T-cell (primary cell): ENCODE results near the gene ADAM12. TPM values are rescaled to one million over a fixed set of nuclear protein-coding genes. Genes with fewer than 3 reads are reported as not detected.

ENCODE experiments used
- ATAC-seq, 4 experiments: fragments of 200-7000 bp in 3 of 4; fragments of 150-1000 bp in 1 of 4; cut with Tn5 transposase; replicated peaks in 1 of 4; 1 replicate in 3 of 4; 2 replicates in 1 of 4; pipeline ENCODE4 v1.10.0; 2021; ENCODE audit warnings: moderate library complexity in 3 of 4, mild to moderate bottlenecking in 2 of 4, moderate number of reproducible peaks in 1 of 4
- CTCF ChIA-PET, 2 donors: fragments of 300-600 bp; sonication (Branson Sonifier 250); formaldehyde crosslinking; loops; one replicate each; lab custom pipeline; 2022; ENCODE audit warnings: antibody characterized with exemption in 2 of 2; lab: Charles Lee
- POLR2A ChIA-PET, 2 donors: fragments of 300-600 bp; sonication (Branson Sonifier 250); formaldehyde crosslinking; loops; one replicate each; lab custom pipeline; 2022; ENCODE audit warnings: antibody characterized with exemption in 2 of 2; lab: Charles Lee
- DNase-seq, 35 experiments: peaks; one replicate each; pipeline versions ENCODE4 v3.0.0 to v3.0.0-alpha.2; 2013 to 2023
- H3K27ac ChIP-seq: one replicate; pipeline ENCODE4 v1.5.1; 2013; ENCODE audit warnings: low read length
- H3K27me3 ChIP-seq, 2 experiments: replicated peaks in 1 of 2; 1 replicate in 1 of 2; 2 replicates in 1 of 2; pipeline versions ENCODE4 v1.6.1 to v1.7.0; 2013; ENCODE audit warnings: low read length in 1 of 2, mixed read lengths in 1 of 2; ENCODE audit not compliant: control insufficient read depth in 2 of 2, insufficient read depth in 2 of 2; ENCODE audit errors: extremely low read depth in 1 of 2
- H3K36me3 ChIP-seq, 2 donors: 1 replicate in 1 of 2; 2 replicates in 1 of 2; pipeline versions ENCODE4 v1.6.1 to v1.7.0; 2013; ENCODE audit warnings: low read length in 1 of 2; ENCODE audit not compliant: control insufficient read depth in 2 of 2, insufficient read depth in 1 of 2; ENCODE audit errors: extremely low read depth in 1 of 2
- H3K4me1 ChIP-seq, 2 experiments: 1 replicate in 1 of 2; 2 replicates in 1 of 2; pipeline versions ENCODE4 v1.6.1 to v1.7.0; 2013; ENCODE audit warnings: low read length in 2 of 2, mixed read lengths in 1 of 2; ENCODE audit not compliant: insufficient read depth in 2 of 2, control insufficient read depth in 1 of 2; ENCODE audit errors: extremely low read depth in 1 of 2
- H3K4me3 ChIP-seq, 2 donors: 1 replicate in 1 of 2; 2 replicates in 1 of 2; pipeline versions ENCODE4 v1.5.1 to v1.7.0; 2013; ENCODE audit warnings: mild to moderate bottlenecking in 2 of 2, low read length in 1 of 2, moderate library complexity in 1 of 2; ENCODE audit not compliant: control insufficient read depth in 1 of 2; ENCODE audit errors: extremely low read depth in 1 of 2
- H3K9me3 ChIP-seq: 2 replicates; pipeline ENCODE4 v1.7.0; 2013
- H3K27ac Mint-ChIP-seq, 2 donors: one replicate each; pipeline ENCODE4 v1.8.0; 2020 to 2021; ENCODE audit warnings: mild to moderate bottlenecking in 2 of 2, mixed read lengths in 2 of 2
- H3K27me3 Mint-ChIP-seq, 2 donors: one replicate each; pipeline ENCODE4 v1.8.0; 2021 to 2022; ENCODE audit warnings: mixed read lengths in 2 of 2
- H3K36me3 Mint-ChIP-seq: one replicate; pipeline ENCODE4 v1.8.0; 2021; ENCODE audit warnings: mixed read lengths
- H3K4me1 Mint-ChIP-seq, 3 donors: one replicate each; pipeline ENCODE4 v1.8.0; 2020 to 2022; ENCODE audit warnings: mixed read lengths in 3 of 3, mild to moderate bottlenecking in 1 of 3
- H3K4me3 Mint-ChIP-seq, 3 donors: one replicate each; pipeline ENCODE4 v1.8.0; 2020 to 2022; ENCODE audit warnings: mild to moderate bottlenecking in 3 of 3, mixed read lengths in 3 of 3, moderate library complexity in 3 of 3
- H3K9me3 Mint-ChIP-seq, 3 donors: one replicate each; pipeline ENCODE4 v1.8.0; 2020 to 2022; ENCODE audit warnings: mixed read lengths in 3 of 3
- WGBS: methylation state at CpG from one replicate; pipeline ENCODE4 v1.1.5; 2013; ENCODE audit warnings: missing lambda C conversion rate; ENCODE audit not compliant: insufficient coverage; 5-methylcytosine and 5-hydroxymethylcytosine counted together
- total RNA-seq, 35 experiments: library from RNA in 6 of 35; stranded (reverse) in 6 of 35; fragments of 120-200 nt in 1 of 35; gene quantifications; one replicate each; pipeline versions ENCODE4 v1.2.1 to v1.2.4 and lab custom pipeline; 2013 to 2026

ADAM12 gene
- total RNA-seq, 5 donors from 2014 or later (not counting 1 experiment from before 2014, with no cell fraction given), result 0.35 to 5.7 (median 1.2) TPM

DNA sequence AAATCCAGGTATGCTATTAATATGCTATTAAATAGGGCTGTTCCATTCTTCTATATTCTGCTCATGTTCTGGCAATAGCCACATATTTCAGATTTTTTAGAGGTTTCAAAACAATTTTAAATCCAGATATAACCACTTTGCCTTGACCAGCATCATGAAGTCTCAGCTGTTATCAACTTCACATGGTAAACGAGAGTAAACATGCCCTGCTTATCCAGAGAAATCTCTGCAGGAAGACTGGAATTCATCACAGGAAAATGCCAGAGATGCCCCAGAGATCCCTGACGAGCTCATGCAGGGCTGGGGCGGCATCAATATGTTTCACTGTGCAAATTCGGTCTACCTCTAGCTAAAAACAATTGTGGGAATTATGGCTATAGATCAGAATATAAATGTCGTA lies 365.4 kb downstream of the ADAM12 start:
- Mint-ChIP-seq H3K4me3 (no peak overlapping the region), H3K4me1 (no peaks in the 10 kb centered on the region), H3K27ac (no peak overlapping the region), H3K9me3 (peaks cover 0 to 15% (median 5%) of the 10 kb centered on the region in 3 donors), H3K27me3 (peaks cover 0 to 12% of the 10 kb centered on the region in 2 donors), H3K36me3 (no peaks in the 10 kb centered on the region)
- POLR2A ChIA-PET, result no interaction called here
- no peak overlapping the region for H3K4me3 ChIP-seq
- H3K27me3 ChIP-seq, result peaks cover 0 to 4% of the 10 kb centered on the region in 2 experiments
- ATAC-seq (no peak), DNase-seq (no peak)
- H3K4me1 ChIP-seq, result no peaks in the 10 kb centered on the region
- CTCF ChIA-PET, result no interaction called here
- H3K36me3 ChIP-seq, result no peaks in the 10 kb centered on the region
- H3K9me3 ChIP-seq, result no peaks in the 10 kb centered on the region
- WGBS, result 90% methylated on average over 1 of the region's 5 CpGs
- H3K27ac ChIP-seq, result no peak overlapping the region

- no peak overlapping the region for H3K4me3 ChIP-seq
- H3K4me1 ChIP-seq, result no peaks in the 10 kb centered on the region
- peaks cover 0 to 4% of the 10 kb centered on the region in 2 experiments for H3K27me3 ChIP-seq
- 95% methylated on average over 2 of the region's 5 CpGs for WGBS
- ChIA-PET CTCF (no interaction called here), POLR2A (no interaction called here)
- Mint-ChIP-seq H3K4me3 (no peak overlapping the region), H3K4me1 (no peaks in the 10 kb centered on the region), H3K36me3 (no peaks in the 10 kb centered on the region), H3K27ac (no peak overlapping the region), H3K27me3 (peaks cover 7 to 12% of the 10 kb centered on the region in 2 donors), H3K9me3 (peaks cover 0 to 8% (median 2%) of the 10 kb centered on the region in 3 donors)
- no peaks in the 10 kb centered on the region for H3K36me3 ChIP-seq
- ATAC-seq, result no peak
- DNase-seq, result no peak
- no peaks in the 10 kb centered on the region for H3K9me3 ChIP-seq
- no peak overlapping the region for H3K27ac ChIP-seq
Measured at GRCh38 chr10:126021833-126022500, 366.3 kb downstream of the ADAM12 start.

DNA sequence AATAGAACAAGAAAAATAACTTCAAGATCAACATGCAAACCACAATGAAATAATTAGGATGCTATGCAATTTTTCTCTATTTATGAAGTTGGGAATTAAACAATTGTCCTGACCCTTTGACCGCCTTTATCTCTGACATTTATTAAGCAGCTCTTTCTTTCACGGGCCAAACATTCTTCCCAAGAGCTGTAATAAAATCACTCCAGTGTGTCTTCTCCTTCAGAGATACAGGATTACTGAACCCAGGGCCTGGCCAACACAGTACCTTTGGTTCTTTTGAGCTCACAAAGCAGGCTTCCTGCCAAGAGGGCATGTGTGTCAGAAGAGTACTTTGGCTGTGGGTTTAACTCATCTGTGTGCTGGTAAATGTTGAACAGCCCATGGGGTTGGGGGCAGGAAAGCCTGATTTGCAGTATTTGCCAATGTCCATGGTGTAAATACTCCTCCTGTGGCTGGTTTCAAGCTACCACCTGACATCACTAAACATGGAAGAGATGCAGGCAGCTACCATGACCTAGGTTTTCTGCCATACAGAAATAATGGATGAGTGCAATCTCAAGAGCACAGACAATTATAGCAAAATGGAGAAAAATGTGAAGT lies 370.2 kb downstream of the ADAM12 start:
- peaks cover 0 to 9% of the 10 kb centered on the region in 2 experiments for H3K27me3 ChIP-seq
- no peaks in the 10 kb centered on the region for H3K36me3 ChIP-seq
- 100% methylated on average over 1 of the region's 2 CpGs for WGBS
- DNase-seq, result no peak
- H3K4me3 ChIP-seq, result no peak overlapping the region
- POLR2A ChIA-PET, result no interaction called here
- CTCF ChIA-PET, result no interaction called here
- no peaks in the 10 kb centered on the region for H3K9me3 ChIP-seq
- H3K36me3 Mint-ChIP-seq, result no peaks in the 10 kb centered on the region
- no peak overlapping the region for H3K4me3 Mint-ChIP-seq
- no peaks in the 10 kb centered on the region for H3K9me3 Mint-ChIP-seq
- H3K4me1 ChIP-seq, result peaks cover 0 to 8% of the 10 kb centered on the region in 2 experiments
- H3K4me1 Mint-ChIP-seq, result peaks cover 0 to 6% (median 0%) of the 10 kb centered on the region in 3 donors
- no peak overlapping the region for H3K27ac ChIP-seq
- no peak for ATAC-seq
- peaks cover 11 to 12% of the 10 kb centered on the region in 2 donors for H3K27me3 Mint-ChIP-seq
- no peak overlapping the region for H3K27ac Mint-ChIP-seq

DNA sequence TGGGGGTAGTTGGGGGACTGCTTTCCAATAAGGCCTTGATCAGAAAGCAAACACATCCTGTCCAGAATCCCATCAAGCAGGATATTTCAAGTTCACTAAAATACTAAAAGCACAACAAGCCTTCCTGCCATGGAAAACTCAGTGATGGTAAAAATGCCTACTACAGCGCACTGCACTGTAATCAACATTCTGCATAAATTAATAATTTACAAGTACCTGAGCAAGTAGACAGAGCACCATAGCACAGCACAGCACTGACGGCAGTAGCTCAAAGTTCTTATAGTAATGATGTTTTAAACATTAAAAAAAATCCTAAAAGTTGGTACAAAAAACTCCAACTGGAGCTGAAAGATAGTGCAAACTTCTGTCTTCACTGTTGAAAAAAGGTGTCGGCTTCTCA lies 371.4 kb downstream of the ADAM12 start:
- H3K4me1 ChIP-seq, result peaks cover 0 to 8% of the 10 kb centered on the region in 2 experiments
- H3K9me3 ChIP-seq, result no peaks in the 10 kb centered on the region
- Mint-ChIP-seq H3K4me3 (no peak overlapping the region), H3K27me3 (peaks cover 12 to 14% of the 10 kb centered on the region in 2 donors), H3K36me3 (no peaks in the 10 kb centered on the region), H3K9me3 (no peaks in the 10 kb centered on the region), H3K4me1 (peaks cover 0 to 12% (median 0%) of the 10 kb centered on the region in 3 donors), H3K27ac (no peak overlapping the region)
- H3K36me3 ChIP-seq, result no peaks in the 10 kb centered on the region
- ATAC-seq (no peak), DNase-seq (no peak)
- no peak overlapping the region for H3K4me3 ChIP-seq
- 88% methylated on average over 1 of the region's 3 CpGs for WGBS
- no peak overlapping the region for H3K27ac ChIP-seq
- H3K27me3 ChIP-seq, result peaks cover 0 to 9% of the 10 kb centered on the region in 2 experiments
- ChIA-PET POLR2A (no interaction called here), CTCF (no interaction called here)

- Histone ChIP-seq H3K4me3 (no peak overlapping the region), H3K27ac (no peak overlapping the region), H3K9me3 (no peaks in the 10 kb centered on the region), H3K4me1 (peaks cover 0 to 8% of the 10 kb centered on the region in 2 experiments), H3K27me3 (peaks cover 0 to 9% of the 10 kb centered on the region in 2 experiments), H3K36me3 (no peaks in the 10 kb centered on the region)
- no peak for DNase-seq
- Mint-ChIP-seq H3K9me3 (no peaks in the 10 kb centered on the region), H3K27me3 (peaks cover 14 to 15% of the 10 kb centered on the region in 2 donors), H3K4me3 (no peak overlapping the region), H3K4me1 (peaks cover 0 to 15% (median 0%) of the 10 kb centered on the region in 3 donors), H3K27ac (no peak overlapping the region), H3K36me3 (no peaks in the 10 kb centered on the region)
- ChIA-PET POLR2A (no interaction called here), CTCF (no interaction called here)
- 100% methylated on average over 2 of the region's 4 CpGs for WGBS
- no peak for ATAC-seq
Measured at GRCh38 chr10:126016156-126016805, 372.0 kb downstream of the ADAM12 start.

DNA sequence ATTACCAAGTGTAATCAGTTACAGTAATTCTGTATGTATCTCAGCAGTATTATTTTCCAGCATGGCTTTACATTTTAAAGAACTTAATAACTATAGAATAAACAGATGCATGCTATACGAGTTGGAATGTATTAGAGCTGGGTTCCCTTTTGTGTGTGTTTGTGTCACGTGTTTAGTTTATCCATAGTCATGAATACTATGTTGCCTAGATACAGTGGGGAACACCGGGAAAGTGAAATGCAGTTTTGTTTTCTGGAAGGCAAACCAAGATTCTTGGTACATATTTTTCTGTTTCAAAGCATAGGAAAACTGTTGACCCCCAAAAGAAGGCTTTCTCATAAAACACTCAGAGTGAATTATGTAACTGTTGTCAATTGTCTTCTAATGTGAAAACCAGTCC lies 372.9 kb downstream of the ADAM12 start:
- Mint-ChIP-seq H3K9me3 (no peaks in the 10 kb centered on the region), H3K36me3 (no peaks in the 10 kb centered on the region), H3K4me1 (peaks cover 0 to 15% (median 0%) of the 10 kb centered on the region in 3 donors), H3K27ac (no peak overlapping the region), H3K4me3 (no peak overlapping the region), H3K27me3 (peaks cover 14 to 15% of the 10 kb centered on the region in 2 donors)
- no peak overlapping the region for H3K4me3 ChIP-seq
- 100% methylated on average over 1 of the region's 3 CpGs for WGBS
- CTCF ChIA-PET, result interaction anchor here in 1 of 2 donors (0.5 kb wide), 1 partner anchor 22 kb away, joined by 3 read pairs; no protein-coding TSS in a partner anchor
- DNase-seq (no peak), ATAC-seq (no peak)
- POLR2A ChIA-PET, result no interaction called here
- H3K9me3 ChIP-seq, result no peaks in the 10 kb centered on the region
- peaks cover 0 to 9% of the 10 kb centered on the region in 2 experiments for H3K27me3 ChIP-seq
- H3K27ac ChIP-seq, result no peak overlapping the region
- H3K36me3 ChIP-seq, result no peaks in the 10 kb centered on the region
- H3K4me1 ChIP-seq, result peaks cover 0 to 8% of the 10 kb centered on the region in 2 experiments
